ENCODE measurements around the gene FCSK. TPM values are rescaled to one million over a fixed set of nuclear protein-coding genes. Genes with fewer than 3 reads are reported as not detected.

Gene FCSK
- total RNA-seq, 1 experiment from 2014 or later, result 22.2 TPM

DNA sequence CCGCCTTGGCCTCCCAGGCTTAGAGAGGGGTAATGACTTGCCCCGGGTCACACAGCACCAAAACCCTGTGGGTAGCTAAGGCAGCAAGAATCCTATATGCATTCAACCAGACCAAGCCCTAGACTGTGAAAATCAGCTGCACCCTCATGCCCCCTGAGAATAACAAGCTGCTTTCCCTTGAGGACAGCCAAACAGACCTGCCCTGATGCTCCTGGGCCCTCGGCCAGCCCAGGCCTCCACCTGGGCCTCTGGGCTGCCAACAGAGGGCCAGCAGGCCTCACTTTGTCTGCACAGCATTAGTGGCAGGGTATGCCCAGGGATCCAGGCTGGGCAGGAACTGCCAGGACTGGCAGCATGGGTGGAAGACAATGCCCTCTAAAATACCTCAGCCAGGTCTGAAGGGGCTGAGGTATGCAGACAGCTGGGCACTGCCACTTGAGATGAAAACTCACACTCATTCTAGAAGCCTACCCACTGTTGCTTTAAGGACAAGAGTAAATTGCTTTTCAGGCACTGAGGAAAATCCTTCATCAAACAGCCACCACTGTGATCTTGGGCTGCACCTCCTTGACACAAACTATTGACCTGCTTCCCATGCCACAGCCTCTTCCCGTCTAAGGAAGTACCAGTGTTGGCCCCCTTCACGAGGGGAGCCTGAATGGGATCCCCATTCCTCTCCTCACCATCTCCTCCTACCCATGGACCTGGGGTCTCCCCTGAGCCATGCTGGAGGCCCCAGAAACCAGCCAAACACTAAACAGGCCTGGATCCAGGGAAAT lies 24.3 kb upstream of the FCSK start:
- in situ Hi-C loops (cut with HindIII; ENCODE audit: low pct_unique_long_range_greater_than_20kb, low sequenced_read_pairs), result no loop called here
- DNase-seq (ENCODE audit: low read depth), result no peak

DNA sequence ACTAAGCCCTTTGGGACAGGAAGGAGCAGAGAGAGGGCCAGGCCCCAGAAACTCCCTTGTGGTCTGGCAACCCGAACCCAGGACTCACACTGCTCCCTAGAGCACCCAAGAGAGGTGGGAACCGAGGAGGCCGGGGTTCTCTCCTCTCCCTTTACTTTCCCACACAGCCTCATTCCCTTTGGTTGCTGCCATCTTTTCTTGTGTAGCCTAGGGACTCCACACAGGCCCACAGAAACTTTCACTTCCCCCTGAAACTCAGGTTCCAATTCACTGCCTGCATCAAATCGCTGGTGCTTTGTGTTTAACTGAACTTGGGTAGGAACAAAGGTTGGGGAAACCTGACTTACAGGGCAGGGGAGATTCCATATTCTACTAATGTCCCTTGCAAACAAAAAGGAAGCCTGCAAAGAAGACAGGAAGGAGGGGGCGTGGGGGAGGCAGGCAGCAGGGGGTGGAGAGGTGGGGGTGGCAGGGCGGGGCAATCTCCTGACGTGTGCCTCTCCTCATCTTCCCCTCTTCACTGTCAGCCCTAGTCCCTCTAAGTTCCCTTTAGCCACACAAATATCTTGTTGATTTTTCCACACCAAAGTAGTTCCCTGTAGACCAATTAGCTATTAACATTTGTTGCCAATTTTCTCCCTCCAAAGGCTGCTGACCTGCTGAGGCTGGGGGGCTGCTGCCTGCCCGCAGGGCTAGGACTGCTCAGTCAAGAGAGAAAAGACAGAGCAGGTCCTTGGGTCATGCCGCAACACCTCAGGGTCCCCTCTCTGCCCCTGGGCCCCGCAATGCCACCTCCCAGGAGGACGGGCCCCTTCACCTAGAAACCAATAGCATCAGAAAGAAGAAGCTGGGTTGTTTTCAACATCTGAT lies 23.5 kb upstream of the FCSK start:
- in situ Hi-C loops (cut with HindIII; ENCODE audit: low pct_unique_long_range_greater_than_20kb, low sequenced_read_pairs), result no loop called here

DNA sequence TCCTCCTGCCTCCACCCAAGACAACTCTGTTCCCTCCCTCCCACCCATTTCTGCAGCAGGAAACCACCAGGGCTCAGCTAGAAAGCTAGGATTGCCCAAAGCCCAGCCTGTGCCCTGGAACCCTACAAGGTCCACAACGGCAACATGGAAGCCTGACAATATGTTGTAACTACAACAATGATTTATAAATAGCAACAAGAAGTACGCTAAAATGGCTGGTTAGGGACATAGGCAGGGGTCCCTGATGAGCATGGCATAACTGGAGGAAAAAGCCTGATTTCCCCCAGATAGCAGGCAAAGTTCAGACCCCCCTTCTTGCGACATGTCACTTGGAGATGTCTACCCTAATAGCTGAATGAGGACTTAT lies 22.1 kb upstream of the FCSK start:
- DNase-seq (ENCODE audit: low read depth), result no peak
- in situ Hi-C loops (cut with HindIII; ENCODE audit: low pct_unique_long_range_greater_than_20kb, low sequenced_read_pairs), result no loop called here

More for the DNA sequence above, 23.5 kb upstream of the FCSK start:
- no peak for DNase-seq (ENCODE audit: low read depth)

DNA sequence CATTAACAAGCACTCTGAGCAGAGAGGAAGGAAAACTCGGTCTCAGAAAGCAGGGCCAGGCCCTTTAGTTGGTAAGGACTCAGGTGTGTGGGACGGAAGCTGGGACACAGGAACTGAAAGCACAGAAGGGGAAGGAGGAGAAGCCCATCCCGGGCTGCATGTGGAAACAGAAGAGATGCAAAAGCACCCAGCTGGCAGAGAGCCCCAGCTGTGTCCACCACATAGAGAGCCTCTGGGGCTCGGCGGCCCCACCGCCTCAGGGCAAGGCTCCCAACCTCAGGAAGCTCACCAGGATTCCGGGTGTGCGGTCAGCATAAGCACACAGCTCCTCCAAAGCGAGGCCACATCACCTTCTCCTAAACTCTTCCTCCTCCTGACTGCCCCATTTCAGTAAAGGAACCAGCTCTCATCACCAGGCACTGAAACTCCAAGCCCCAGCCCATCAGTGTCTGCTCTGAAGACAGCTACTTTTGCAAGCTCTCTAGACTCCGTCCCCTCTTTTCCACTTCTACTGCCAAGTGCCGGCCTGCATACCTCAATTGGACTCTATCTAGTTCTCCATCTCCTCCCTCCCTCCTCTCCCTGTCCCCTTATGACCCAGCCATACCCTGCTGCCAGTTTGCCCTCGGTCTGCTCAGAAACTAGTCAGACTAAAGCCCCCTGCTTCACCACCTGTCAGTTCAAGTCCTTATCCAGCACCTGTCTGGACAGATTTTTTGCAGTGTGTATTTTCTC lies 21.5 kb upstream of the FCSK start:
- in situ Hi-C loops (cut with HindIII; ENCODE audit: low pct_unique_long_range_greater_than_20kb, low sequenced_read_pairs), result no loop called here
- DNase-seq (ENCODE audit: low read depth), result no peak

DNA sequence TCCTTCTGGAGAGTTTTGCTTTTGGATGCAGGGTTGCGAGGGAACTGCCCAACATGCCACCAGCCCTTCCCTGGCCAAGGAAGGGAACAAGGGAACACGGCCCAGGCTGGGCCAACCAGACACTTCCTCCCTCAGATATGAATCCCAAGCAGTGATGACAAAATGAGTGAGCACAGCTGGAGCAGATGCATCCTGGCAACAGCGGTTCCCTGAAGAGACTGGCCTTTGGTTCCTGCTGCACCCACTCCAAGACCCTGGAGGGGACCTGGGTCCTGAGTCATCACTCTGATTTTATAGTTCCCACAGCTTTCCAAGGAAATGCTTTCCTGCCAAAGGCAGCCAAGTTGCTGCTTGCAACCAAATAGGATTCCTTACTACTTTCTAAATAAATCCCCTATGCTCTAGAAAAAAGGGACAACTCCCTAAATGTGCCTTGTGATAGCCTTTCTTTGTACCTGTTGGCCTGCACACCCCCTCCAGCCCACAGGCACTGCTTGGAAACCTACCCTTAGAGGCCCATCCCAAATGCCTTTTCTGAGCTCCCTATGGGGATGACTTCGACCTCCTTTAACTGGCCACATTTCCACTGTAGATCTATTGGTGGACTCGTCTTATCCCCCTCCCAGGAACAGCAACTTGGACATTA lies 20.8 kb upstream of the FCSK start:
- no peak for DNase-seq (ENCODE audit: low read depth)
- in situ Hi-C loops (cut with HindIII; ENCODE audit: low pct_unique_long_range_greater_than_20kb, low sequenced_read_pairs), result no loop called here

DNA sequence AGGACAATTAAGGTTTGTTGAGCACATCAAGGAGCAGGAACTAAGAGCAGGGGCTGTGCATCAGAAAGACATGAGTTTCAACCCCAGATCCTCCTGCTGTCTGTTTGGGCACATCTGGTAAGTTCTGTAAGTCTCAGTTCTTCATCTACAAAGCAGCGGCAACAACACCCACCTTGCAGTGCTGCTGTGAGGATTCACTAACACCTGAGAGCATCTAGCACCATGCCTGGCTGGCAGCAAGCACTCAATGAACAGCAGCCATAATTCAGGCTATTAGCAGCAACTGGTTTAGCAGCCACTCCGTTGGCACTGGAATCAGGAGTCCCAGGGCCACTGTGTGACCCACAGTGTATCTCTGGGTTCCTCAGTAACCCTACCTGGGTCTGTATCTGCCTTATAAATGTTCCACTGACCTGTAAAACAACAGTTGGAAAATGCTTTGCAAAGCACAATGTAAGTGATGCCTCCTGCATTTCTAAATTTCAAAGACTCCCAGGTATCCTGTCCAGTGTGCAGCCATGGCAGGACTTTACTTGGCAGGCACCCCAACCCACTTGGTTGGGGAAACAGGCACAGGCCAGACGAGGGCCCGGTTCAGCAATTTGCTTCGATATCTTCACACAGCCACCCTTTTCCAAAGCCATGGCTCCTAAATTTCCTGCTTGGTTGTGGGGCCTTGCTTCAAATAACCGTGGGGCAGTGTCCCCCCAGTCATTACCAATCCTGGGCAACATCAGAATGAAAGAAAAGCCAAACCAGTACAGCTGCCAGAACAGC lies 19.7 kb upstream of the FCSK start:
- in situ Hi-C loops (cut with HindIII; ENCODE audit: low pct_unique_long_range_greater_than_20kb, low sequenced_read_pairs), result no loop called here
- DNase-seq (ENCODE audit: low read depth), result no peak

DNA sequence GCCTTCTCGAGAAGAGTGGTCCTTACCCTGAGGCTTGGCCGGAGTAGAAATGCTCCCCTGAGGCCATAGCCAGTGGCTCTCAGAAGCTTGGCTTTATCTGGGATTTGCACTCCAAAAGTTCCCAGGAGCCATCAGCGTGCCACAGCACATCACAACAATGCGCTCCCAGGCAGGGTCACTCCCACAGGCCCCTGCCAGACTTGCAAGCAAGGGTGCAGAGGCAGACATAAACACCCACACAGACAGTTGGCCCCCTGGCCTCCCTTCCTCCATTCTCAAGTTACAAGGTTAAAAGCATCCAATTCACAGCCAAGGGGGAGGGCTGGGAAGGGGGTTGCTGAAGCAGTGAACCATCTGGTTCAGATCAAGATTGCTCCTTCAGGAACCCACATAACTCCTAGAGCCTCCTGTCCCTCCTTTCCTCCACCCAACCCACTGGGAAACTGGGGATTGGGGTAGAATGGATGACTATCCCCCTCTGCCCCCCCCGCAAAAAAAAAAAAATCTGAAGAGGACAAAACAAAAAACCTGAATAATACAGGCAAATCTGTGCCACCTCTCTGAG lies 17.3 kb upstream of the FCSK start:
- in situ Hi-C loops (cut with HindIII; ENCODE audit: low pct_unique_long_range_greater_than_20kb, low sequenced_read_pairs), result no loop called here
- DNase-seq (ENCODE audit: low read depth), result peak; percentile 27

DNA sequence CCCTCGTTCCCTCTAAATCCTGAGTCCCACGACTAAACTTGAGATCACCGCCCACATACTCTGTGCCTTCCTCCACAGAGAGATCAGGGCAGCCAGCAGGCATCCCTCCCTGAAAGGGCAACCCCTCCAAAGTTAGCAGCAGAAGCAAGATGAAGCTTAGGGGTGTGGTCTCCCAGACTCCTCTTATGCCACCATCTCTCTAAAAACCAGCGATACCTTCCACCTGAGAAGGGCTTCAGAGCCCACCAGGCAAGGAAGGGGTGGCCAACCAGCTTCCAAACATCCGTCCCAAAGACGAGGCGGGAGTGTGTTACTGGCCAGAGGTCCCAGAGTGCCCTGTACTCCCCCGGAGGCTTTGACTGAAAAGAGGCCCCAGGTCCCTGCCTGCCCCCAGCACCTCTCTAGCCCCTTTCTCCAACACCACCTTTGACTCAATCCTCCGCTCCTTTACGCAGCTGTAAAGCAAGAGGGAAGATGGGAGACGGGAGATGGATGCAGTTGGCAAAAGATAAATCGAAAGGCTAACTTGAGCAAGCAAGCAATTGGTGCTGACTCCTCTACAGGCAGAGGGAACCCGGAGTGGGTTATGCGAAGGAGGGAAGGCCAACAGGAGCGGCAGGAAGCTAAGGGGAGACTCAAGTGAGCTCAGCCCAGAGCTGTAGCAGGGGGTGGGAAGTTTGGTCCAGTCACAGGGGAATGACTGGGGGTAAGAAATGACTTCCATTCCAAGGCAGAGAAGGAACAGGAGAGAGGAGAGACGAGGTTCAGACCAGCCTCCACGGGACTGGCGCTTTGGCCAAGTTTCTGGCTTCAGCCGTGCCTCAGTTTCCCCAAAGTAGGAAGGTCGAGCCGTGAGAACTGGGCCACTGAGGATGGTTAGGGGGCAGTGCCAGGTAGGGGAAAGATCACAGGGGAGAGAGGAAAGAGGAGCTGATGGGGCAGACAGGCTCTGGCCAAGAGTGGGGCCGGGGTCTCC lies 16.5 kb upstream of the FCSK start:
- DNase-seq (ENCODE audit: low read depth), result no peak
- in situ Hi-C loops (cut with HindIII; ENCODE audit: low pct_unique_long_range_greater_than_20kb, low sequenced_read_pairs), result no loop called here

DNA sequence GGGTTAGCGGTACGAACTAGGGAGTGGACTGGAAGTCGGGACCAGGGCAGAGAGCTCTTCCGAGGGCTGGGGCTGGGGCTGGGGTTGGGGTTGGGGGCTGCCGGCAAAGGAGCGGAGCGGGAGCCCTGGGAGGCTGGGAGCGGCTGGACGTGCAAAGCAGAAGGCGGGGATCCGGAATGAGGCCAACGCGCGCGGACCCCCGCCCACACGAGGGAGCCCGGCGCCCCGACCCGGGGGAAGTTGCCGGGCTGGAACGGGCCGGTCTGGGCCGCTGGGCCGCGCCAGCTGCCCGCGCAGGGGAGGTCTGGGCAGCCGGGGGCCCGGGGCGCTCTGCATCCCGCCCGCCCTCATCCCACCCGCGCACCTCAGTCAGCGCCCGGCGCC lies 15.8 kb upstream of the FCSK start:
- no peak for DNase-seq (ENCODE audit: low read depth)

DNA sequence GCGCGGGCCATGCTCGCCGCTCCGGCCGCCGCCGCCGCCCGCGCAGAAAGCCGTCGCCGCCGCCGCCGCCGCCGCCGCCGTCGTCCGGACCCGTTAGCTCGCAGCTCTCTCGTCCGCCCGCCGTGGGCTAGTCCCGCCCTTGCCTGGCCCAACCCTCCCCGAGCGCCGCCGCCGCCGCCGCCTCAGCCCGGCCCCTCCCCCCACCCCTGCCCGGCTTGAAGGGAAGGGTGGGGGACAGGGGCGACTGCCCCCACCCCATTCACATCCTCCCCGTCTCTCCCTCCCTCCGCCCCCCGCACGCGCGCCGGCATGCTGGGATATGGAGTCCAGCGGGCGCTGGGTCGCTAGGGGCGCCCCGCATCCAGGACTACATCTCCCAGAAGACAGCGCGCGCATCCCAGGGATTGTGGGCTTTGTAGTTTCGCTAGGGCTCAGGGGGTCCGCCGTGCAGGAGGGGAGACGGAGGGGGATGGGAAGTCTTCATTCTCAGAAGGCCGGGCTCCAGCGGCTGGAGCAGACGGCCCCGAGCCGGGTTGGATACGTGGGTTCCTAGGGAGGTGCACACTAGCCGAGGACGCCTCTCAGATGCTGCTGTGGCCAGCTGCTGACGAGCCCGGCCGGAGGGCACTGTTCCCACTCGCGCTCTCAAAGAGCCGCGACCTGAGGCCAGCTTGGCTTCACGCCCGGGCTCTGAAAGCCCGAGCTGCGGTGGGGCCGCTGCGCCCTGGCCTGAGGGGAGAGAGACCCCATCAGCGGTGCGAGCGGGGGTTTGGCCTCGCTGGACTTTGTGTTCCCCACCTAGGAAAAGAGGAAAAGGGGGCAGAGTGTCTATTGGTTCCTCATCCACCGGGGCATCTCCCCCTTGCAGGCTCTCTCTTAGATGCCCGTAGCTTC lies 15.2 kb upstream of the FCSK start, which contains the start of gene ST3GAL2:
ST3GAL2 (minus strand) TSS at position 132 of the 894 bp plus-strand sequence. CDS start 40,570 bp downstream, outside the sequence.
- peak; percentile 88 for DNase-seq (ENCODE audit: low read depth)
- in situ Hi-C loops (cut with HindIII; ENCODE audit: low pct_unique_long_range_greater_than_20kb, low sequenced_read_pairs), result no loop called here

More for the DNA sequence above, 15.8 kb upstream of the FCSK start:
- in situ Hi-C loops (cut with HindIII; ENCODE audit: low pct_unique_long_range_greater_than_20kb, low sequenced_read_pairs), result no loop called here

DNA sequence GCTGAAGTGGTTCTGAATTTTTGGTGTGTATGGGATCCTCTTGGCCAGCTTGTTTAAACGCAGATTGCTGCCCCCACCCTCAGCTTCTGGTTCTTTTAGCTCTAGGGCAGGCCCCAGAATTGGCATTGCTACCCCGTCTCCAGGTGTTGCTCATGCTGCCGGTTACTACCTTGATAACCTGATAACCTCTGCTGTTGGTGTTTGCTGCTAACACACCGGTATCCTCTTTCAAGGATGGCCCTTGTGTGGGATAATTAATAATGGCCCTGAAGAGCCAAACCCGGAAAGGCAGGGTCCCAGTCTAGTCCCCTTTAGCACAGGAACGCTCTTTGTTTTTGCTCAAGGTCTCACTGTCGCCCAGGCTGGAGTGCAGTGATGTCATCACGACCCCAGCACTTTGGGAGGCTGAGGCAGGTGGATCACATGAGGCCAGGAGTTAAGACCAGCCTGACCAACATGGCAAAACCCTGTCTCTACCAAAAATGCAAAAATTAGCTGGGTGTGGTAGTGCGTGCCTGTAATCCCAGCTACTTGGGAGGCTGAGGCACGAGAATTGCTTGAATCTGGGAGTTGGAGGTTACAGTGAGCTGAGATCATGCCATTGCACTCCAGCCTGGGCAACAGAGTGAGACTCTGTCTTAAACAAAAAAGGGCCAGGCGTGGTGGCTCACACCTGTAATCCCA lies 14.2 kb upstream of the FCSK start:
- no peak for DNase-seq (ENCODE audit: low read depth)
- in situ Hi-C loops (cut with HindIII; ENCODE audit: low pct_unique_long_range_greater_than_20kb, low sequenced_read_pairs), result no loop called here

DNA sequence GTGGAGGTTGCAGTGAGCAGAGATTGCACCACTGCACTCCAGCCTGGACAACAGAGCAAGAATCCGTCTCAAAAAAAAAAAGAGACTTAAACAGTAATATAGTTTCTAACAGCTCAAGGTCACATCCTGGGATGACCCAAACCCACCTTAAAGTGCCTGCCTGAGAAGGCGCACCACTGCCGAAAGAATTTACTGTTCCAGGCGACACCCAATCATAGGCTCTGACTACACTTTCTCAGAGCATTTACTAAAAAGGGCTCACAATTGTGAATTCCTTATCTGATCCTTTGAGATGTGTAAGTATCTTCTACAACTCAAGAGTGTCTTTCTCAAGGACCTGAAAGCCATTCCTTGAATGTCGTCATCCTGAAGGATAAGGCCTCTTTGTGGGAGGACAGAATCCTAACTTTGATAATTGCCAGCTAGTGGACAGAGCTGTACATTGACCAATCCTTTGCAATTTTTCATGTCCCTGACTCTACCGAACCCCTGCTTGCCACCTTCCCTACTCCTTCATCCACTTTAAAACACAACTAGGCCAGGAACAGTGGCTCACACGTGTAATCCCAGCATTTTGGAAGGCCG lies 12.9 kb upstream of the FCSK start:
- no peak for DNase-seq (ENCODE audit: low read depth)
- in situ Hi-C loops (cut with HindIII; ENCODE audit: low pct_unique_long_range_greater_than_20kb, low sequenced_read_pairs), result no loop called here

DNA sequence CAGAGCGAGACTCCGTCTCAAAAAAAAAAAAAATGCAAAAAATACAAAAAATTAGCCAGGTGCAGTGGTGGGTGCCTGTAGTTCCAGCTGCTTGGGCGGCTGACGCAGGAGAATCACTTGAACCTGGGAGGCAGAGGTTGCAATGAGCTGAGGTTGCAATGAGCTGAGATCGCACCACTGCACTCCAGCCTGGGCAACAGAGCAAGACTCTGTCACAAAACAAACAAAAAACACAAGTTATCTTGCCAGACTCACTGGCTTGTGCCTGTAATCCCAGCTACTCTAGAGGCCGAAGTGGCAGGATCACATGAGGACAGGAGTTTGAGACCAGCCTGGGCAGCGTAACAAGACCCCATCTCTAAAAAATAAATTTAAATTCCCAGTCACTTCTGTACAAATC lies 12.1 kb upstream of the FCSK start:
- in situ Hi-C loops (cut with HindIII; ENCODE audit: low pct_unique_long_range_greater_than_20kb, low sequenced_read_pairs), result no loop called here
- no peak for DNase-seq (ENCODE audit: low read depth)

DNA sequence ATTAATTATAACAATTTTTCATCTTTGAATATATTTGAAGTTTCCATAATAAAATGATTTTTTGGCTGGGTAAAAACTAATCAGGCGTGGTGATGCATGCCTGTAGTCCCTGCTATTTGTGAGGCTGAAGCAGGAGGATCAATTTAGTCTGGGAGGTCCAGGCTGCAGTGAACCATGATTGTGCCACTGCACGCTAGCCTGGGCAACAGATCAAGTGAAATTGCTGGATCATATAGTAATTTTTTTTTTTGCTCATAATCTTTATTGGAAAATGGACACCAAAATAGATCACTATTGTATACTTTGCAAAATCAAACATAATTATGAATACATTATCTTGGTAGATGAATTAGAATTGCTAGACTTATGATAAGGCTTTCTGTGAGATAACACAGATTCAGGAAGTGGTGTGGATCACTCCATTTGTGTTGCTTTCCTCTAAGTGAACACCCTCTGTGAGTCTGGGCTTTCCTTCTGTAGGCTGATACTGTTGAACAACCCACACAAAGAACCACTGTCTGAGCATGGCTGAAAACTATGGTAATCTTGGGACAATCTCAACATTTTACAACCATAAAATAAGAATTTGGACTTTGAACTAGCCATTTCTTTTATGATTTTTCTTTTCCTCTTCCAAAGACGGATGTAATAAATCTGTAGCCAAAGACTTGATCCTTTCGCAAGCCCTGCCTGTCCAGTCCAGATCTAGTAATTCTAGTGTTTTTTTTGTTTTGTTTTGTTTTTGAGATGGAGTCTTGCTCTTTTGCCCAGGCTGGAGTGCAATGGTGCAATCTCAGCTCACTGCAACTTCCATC lies 9.9 kb upstream of the FCSK start:
- in situ Hi-C loops (cut with HindIII; ENCODE audit: low pct_unique_long_range_greater_than_20kb, low sequenced_read_pairs), result no loop called here
- no peak for DNase-seq (ENCODE audit: low read depth)

Data from Caki2 (cell line).